SK-N-SH treated with all-trans-retinoic acid at 6 μM for 48 hours (cell line): ENCODE data around the gene GNAS-AS1.

Experiments
- CREB5 ChIP-seq: fragments of 250-450 bp; sonication (Bioruptor Pico); IDR thresholded peaks from 2 replicates; pipeline ENCODE4 v1.5.1; 2020; ENCODE audit warnings: low read depth, mild to moderate bottlenecking, moderate library complexity
- CSRNP3 ChIP-seq: fragments of 250-450 bp; sonication (Bioruptor Pico); IDR thresholded peaks from 2 replicates; pipeline ENCODE4 v1.5.1; 2021; ENCODE audit warnings: mild to moderate bottlenecking, moderate library complexity
- GLIS3 ChIP-seq: fragments of 250-450 bp; sonication (Bioruptor Pico); IDR thresholded peaks from 2 replicates; pipeline ENCODE4 v1.5.0; 2020; ENCODE audit warnings: mild to moderate bottlenecking, moderate library complexity
- OSR1 ChIP-seq: fragments of 250-450 bp; sonication (Bioruptor Pico); IDR thresholded peaks from 2 replicates; pipeline ENCODE4 v1.8.0; 2022; ENCODE audit warnings: moderate library complexity, mild to moderate bottlenecking, inconsistent platforms
- PATZ1 ChIP-seq: fragments of 250-450 bp; sonication (Bioruptor Pico); IDR thresholded peaks from 2 replicates; pipeline ENCODE4 v1.8.0; 2020; ENCODE audit warnings: mild to moderate bottlenecking, moderate library complexity, borderline replicate concordance
- ZNF70 ChIP-seq: fragments of 450-650 bp; formaldehyde crosslinking; IDR thresholded peaks from 2 replicates; pipeline ENCODE4 v1.5.0; 2020; ENCODE audit warnings: mild to moderate bottlenecking, moderate library complexity

GRCh38 chr20:58774214-58774613, 76.5 kb downstream of the GNAS-AS1 start:
- TF ChIP-seq GLIS3 (CRISPR knock-in tag), result no peak
- TF ChIP-seq OSR1 (CRISPR knock-in tag), result no peak
- no peak for TF ChIP-seq ZNF70 (CRISPR knock-in tag)
- no peak for TF ChIP-seq PATZ1 (CRISPR knock-in tag)
- TF ChIP-seq CSRNP3 (CRISPR knock-in tag), result no peak
- TF ChIP-seq CREB5, result no peak
